Measurements from ENCODE around the gene HPSE. TPM values are rescaled to one million over a fixed set of nuclear protein-coding genes. Genes with fewer than 3 reads are reported as not detected.

Gene HPSE
- total and polyA plus RNA-seq, 2 of the 13 experiments (the other 11 are each of a cell fraction or from before 2014, with no cell fraction given) = not detected

DNA sequence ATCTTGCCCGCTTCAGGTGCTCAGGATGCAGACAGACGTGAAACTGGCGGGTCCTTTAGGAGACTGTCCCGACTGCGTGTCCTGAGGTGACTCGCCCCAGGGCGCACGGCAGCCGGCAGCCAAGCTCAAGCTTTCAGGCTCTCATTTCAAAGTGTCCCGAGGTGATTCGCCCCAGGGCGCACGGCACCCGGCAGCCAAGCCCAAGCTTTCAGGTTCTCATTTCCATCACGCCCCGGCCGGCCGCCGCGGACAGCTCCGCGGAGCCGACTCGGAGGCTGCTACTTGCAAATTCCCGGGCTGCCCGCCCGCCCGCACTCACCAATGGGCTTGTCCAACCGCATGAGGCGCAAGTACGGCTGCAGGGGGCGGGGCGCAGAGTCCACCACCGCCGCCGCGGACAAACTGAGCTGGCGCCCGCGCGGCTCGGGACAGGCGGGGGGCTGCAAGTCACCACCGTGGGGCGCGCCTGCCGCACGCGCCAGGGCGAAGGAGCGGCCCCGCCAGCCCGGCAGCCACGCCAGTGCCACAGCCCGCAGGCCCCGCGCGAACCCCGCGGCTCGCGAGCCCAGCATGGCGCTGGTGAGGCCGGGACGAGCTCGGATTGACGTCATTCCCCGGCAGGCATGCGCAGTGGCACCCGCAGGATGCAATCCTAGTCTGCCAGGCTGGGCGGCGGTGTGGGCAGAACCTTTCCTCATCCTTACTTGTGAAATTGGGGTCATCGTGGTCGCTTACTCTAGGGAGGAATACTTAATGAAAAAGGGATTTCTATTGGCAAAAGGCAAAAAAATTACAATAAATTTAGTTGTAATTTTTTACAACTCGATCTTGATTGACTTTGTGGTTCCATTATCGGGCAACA is 50.2 kb downstream of the HPSE start, which contains the start of gene COQ2 (continued):
- TF ChIP-seq, protein P1, sequence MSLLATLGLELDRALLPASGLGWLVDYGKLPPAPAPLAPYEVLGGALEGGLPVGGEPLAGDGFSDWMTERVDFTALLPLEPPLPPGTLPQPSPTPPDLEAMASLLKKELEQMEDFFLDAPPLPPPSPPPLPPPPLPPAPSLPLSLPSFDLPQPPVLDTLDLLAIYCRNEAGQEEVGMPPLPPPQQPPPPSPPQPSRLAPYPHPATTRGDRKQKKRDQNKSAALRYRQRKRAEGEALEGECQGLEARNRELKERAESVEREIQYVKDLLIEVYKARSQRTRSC (CRISPR knock-in tag; IDR thresholded peaks at IDR 0.05; ENCODE audit: low read depth) = peak; percentile 50; the same call in 1 of the 2 replicates
- no peak; the same call in 1 of the 2 replicates for TF ChIP-seq FOXA3 (CRISPR knock-in tag; IDR thresholded peaks at IDR 0.05)
- TF ChIP-seq CEBPB (IDR thresholded peaks at IDR 0.05; ENCODE audit: borderline replicate concordance, low read depth, low read length) = peak; percentile 74; the same call in 1 of the 2 replicates
- TF ChIP-seq GTF3A (CRISPR knock-in tag; conservative IDR thresholded peaks at IDR 0.05) = peak; percentile 89; the same call in 1 of the 2 replicates
- no peak for TF ChIP-seq ZNF644 (CRISPR knock-in tag; IDR thresholded peaks at IDR 0.05; ENCODE audit: low read depth)
- TF ChIP-seq AHR (CRISPR knock-in tag; IDR thresholded peaks at IDR 0.05) = peak; percentile 57; the same call in 1 of the 2 replicates
- peak; percentile 49 for TF ChIP-seq CREM (IDR thresholded peaks at IDR 0.05)
- no peak for TF ChIP-seq CREM (CRISPR knock-in tag; IDR thresholded peaks at IDR 0.05)
- peak; percentile 34; the same call in 1 of the 2 replicates for TF ChIP-seq THAP7 (CRISPR knock-in tag; IDR thresholded peaks at IDR 0.05)
- TF ChIP-seq PRPF4 (IDR thresholded peaks at IDR 0.05; ENCODE audit: low read depth, low read length, poor library complexity, severe bottlenecking) = no peak
- TF ChIP-seq ELF1 (CRISPR knock-in tag; IDR thresholded peaks at IDR 0.05) = no peak
- 0 out of 2 replicates have a peak, but pooled peaks have one; percentile 54 for TF ChIP-seq ZNF570 (CRISPR knock-in tag; IDR thresholded peaks at IDR 0.05; ENCODE audit: borderline replicate concordance)
- TF ChIP-seq JARID2 (CRISPR knock-in tag; IDR thresholded peaks at IDR 0.05; ENCODE audit: insufficient replicate concordance) = no peak
- TF ChIP-seq, protein P2, sequence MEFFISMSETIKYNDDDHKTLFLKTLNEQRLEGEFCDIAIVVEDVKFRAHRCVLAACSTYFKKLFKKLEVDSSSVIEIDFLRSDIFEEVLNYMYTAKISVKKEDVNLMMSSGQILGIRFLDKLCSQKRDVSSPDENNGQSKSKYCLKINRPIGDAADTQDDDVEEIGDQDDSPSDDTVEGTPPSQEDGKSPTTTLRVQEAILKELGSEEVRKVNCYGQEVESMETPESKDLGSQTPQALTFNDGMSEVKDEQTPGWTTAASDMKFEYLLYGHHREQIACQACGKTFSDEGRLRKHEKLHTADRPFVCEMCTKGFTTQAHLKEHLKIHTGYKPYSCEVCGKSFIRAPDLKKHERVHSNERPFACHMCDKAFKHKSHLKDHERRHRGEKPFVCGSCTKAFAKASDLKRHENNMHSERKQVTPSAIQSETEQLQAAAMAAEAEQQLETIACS (CRISPR knock-in tag; IDR thresholded peaks at IDR 0.05) = no peak
- TF ChIP-seq, protein P3, sequence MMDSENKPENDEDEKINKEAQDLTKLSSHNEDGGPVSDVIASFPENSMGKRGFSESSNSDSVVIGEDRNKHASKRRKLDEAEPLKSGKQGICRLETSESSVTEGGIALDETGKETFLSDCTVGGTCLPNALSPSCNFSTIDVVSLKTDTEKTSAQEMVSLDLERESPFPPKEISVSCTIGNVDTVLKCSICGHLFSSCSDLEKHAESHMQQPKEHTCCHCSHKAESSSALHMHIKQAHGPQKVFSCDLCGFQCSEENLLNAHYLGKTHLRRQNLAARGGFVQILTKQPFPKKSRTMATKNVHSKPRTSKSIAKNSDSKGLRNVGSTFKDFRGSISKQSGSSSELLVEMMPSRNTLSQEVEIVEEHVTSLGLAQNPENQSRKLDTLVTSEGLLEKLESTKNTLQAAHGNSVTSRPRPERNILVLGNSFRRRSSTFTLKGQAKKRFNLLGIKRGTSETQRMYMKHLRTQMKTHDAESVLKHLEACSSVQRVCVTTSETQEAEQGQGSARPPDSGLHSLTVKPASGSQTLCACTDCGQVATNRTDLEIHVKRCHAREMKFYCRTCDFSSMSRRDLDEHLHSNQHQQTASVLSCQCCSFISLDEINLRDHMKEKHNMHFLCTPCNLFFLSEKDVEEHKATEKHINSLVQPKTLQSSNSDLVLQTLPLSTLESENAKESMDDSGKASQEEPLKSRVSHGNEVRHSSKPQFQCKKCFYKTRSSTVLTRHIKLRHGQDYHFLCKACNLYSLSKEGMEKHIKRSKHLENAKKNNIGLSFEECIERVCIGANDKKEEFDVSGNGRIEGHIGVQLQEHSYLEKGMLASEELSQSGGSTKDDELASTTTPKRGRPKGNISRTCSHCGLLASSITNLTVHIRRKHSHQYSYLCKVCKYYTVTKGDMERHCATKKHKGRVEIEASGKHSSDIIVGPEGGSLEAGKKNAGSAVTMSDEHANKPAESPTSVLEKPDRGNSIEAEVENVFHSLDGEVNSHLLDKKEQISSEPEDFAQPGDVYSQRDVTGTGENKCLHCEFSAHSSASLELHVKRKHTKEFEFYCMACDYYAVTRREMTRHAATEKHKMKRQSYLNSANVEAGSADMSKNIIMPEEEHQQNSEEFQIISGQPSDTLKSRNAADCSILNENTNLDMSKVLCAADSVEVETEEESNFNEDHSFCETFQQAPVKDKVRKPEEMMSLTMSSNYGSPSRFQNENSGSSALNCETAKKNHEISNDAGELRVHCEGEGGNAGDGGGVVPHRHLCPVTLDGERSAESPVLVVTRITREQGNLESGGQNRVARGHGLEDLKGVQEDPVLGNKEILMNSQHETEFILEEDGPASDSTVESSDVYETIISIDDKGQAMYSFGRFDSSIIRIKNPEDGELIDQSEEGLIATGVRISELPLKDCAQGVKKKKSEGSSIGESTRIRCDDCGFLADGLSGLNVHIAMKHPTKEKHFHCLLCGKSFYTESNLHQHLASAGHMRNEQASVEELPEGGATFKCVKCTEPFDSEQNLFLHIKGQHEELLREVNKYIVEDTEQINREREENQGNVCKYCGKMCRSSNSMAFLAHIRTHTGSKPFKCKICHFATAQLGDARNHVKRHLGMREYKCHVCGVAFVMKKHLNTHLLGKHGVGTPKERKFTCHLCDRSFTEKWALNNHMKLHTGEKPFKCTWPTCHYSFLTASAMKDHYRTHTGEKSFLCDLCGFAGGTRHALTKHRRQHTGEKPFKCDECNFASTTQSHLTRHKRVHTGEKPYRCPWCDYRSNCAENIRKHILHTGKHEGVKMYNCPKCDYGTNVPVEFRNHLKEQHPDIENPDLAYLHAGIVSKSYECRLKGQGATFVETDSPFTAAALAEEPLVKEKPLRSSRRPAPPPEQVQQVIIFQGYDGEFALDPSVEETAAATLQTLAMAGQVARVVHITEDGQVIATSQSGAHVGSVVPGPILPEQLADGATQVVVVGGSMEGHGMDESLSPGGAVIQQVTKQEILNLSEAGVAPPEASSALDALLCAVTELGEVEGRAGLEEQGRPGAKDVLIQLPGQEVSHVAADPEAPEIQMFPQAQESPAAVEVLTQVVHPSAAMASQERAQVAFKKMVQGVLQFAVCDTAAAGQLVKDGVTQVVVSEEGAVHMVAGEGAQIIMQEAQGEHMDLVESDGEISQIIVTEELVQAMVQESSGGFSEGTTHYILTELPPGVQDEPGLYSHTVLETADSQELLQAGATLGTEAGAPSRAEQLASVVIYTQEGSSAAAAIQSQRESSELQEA (CRISPR knock-in tag; IDR thresholded peaks at IDR 0.05; ENCODE audit: not compliant biosample characterization) = peak; percentile 39
- TF ChIP-seq ZFP62 (CRISPR knock-in tag; IDR thresholded peaks at IDR 0.05) = no peak
- TF ChIP-seq SP140L (CRISPR knock-in tag; IDR thresholded peaks at IDR 0.05; ENCODE audit: borderline replicate concordance) = no peak
- no peak for TF ChIP-seq ZBTB7B (CRISPR knock-in tag; IDR thresholded peaks at IDR 0.05)
- TF ChIP-seq NFRKB (IDR thresholded peaks at IDR 0.05) = no peak

Data from HepG2 (cell line).